ENCODE data around the gene MUC15. TPM values are rescaled to one million over a fixed set of nuclear protein-coding genes. Genes with fewer than 3 reads are reported as not detected.

MUC15 gene
- total and polyA plus RNA-seq, 2 of the 8 experiments (the other 6 are each of a cell fraction or from before 2014, with no cell fraction given) = not detected

GRCh38 chr11:26527685-26528084 lies 44.4 kb downstream of the MUC15 start (continued):
- TF ChIP-seq CREB1 (IDR thresholded peaks at IDR 0.05) (no peak), TAF7 (optimal IDR thresholded peaks at IDR 0.05; ENCODE audit: borderline replicate concordance, low read depth, low read length) (no peak), SP4 (IDR thresholded peaks at IDR 0.05; ENCODE audit: low read length) (no peak), HDAC2 (IDR thresholded peaks at IDR 0.05; ENCODE audit: borderline replicate concordance in 1 of 2, low read depth in 2 of 2, low read length in 2 of 2) (no peak)
